Astrocyte of the hippocampus (primary cell): ENCODE results near the gene DHX16.

Experiments used
- DNase-seq: peaks from one replicate; pipeline ENCODE4 v3.0.0; 2011; ENCODE audit warnings: low read depth, low spot score

Gene DHX16

GRCh38 chr6:30610065-30610464 is 62.7 kb downstream of the DHX16 start:
- DNase-seq = no peak

- no peak for DNase-seq
Observed at GRCh38 chr6:30603961-30604360, 68.8 kb downstream of the DHX16 start.
